Dedifferentiated amniotic fluid mesenchymal stem cell (primary cell): ENCODE measurements around the gene NANOS3.

Experiments
- DNase-seq: peaks from one replicate; pipeline ENCODE4 v3.0.0-alpha.2; 2016; ENCODE audit errors: extremely low spot score

NANOS3 gene

DNA sequence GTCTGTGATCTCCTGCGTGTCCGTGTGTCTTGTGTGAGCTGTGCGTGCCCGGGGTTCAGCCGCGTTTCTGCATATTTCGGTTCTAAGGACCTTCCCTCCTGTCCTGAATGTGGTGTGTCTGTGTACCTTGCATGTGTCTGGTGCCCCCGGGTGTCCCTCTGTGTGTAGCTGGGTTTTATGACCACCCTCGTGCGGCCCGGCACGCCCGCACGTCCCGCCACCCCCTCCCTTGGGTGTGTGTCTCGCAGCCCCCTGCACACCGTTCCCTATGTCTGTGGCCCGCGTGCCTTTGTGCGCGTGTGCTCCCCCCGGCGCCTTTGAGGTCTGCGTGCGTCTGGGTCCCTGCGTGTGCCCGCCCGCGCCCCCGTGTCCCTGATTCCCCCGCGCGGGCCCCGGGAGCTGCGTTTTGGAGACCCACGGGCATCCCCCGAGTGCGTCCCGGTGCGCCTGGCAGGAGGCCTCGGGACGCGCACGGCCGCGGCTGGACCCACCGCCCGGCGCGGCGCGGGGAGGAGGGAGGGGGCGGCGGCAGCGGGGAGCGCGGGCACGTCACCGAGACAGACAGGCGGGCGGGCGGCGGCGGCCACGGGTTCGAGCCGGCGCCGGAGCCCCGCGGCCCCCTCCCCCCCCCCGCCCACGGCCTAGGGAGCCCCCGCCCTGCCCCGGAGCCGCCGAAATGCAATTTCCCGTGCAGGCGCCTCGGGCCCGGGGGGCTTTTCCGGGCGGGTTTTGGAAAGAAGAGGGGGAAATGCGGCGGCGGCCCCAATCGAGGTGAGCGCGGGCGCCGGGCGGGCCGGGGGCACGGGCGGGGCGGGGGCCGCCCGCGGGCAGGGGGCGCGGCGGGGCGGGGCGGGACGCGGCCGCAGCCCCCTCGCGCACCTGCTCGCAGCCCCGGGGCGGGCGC, 12.0 kb upstream of the NANOS3 start:
- DNase-seq, result no peak

DNA sequence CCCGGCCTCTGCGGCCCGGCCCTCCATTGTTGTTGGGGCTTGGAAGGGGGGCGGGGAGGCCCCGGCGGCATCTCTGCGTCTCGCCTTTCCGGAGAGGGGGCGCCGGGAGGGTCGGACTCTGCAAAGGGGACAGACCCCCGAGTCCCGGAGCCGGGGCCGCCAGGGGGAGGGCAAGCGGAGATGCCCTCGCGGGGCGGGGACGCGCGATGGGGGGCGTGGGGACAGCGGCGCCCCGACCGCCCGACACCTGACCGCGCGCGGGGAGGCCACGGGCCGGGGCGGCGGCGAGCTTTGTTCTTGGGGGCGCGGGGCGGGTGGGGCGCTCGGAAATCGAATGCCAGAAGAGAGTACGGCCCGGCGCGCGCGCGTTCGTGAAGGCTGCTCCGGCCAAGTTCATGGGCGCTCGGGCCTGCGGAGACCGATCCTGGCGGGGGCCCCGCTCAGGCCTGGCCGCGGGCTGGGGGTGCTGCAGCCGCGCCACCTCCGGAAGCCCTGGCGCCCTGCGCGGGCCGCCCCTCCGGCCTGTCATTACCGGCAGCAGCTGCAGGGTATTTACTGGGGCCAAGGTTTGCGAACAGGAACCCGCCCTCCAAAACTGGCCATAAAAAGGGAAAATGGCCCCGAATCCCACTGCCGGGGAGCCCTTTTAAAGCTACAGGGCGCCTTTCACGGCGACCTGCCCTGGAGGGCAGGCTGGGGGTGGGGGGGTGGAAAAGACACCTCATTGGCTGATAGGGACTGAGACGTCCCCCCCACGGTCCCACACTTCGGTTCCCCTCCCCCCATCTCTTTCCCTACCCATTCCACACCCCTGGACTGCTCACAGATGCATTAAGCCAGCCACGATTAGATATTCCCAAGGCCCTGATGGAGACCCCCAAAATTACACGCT, 11.1 kb upstream of the NANOS3 start:
- DNase-seq, result no peak

DNA sequence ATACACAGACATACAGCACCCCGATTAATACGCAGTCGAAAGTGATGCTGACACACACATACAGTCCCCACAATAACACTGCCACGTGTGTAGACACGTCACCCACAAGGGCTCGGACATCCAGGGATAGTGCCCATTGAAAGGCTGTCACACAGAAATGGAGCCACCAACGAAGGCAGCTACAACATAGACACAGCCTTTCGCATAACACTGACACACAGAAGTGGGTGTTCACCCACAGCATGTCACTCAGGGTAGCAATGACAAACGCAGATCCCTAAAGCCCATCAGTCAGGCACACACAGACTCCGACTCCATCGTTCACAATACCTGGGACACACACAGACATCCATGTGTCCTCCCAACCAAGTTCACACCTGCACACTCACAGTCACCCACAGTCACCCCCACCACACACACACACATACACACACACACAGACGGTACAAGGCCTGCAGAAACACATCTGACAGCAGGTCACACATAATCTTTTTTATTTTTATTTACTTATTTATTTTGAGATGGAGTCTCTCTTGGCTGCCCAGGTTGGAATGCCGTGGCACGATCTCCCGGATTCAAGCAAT, 10.4 kb upstream of the NANOS3 start:
- DNase-seq, result no peak

DNA sequence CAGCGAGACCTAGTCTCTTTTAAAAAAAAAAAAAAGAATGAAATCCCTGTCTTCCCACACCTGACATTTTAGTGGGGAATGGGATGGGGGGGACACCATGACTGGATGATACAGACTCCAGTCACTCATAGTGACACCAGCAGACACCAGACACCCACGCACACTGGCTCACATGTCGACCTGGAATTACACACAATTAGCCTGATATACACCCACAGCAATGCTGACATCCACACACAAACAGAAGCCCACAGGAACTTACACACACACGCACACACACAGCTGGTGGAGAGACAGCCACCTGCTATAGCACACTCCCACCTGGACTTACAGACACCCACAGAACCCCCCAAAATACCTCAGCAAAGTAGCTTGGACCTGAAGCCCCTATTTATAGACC, 8.3 kb upstream of the NANOS3 start:
- no peak for DNase-seq

DNA sequence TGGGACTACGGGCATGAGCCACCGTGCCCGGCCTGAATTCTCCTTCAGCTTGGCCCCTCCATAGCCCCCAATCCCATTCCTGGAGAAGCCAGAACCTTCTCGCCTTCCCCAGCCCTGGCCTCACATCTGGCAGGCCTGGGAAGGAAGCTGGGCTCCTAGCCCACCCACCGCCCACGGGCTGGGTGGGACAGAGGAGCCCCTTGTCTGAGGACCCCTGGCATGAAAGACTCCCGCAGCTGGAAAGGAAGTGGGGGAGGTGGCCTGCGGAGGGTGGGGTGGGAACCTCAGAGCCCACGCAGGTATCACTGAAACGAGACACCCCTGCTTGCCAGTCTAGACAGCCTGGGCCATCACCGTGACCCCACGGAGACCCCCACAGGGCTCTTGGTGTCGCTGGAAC, 7.7 kb upstream of the NANOS3 start:
- no peak for DNase-seq

DNA sequence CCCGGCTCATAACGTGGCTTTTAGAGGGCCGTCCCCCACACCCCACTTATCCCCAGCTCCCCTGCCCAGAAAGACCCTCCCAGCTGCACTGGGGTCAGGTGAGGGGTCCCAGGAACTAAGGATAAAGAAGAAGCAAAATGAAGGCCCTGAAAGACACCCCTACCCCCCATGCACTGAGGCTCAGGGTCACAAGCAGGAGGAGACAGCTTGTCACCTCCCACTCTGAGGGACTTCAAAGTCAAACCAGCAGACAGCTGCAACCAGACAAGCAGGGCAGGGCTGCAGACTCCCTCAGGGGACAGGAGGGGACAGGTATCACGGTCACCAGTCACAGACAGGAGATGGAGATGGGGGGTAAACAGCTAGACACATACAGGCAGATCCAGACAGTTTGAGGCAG, 6.1 kb upstream of the NANOS3 start:
- no peak for DNase-seq

DNA sequence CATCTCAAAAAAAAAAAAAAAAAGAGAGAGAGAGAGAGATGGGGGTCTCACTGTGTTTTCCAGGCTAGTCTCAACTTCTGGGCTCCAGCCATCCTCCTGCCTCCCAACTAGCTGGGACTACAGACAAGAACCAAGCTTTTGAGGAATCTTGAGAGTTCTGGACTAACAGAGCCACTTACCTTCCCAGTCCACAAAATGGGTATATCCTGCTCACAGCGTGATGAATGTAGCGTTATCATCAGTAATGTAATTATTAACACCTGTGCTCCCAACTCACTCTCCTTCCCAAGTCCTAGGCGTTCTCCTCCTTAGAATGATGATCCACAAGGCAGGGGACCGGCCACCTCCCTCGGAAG, 4.6 kb upstream of the NANOS3 start:
- DNase-seq, result no peak

DNA sequence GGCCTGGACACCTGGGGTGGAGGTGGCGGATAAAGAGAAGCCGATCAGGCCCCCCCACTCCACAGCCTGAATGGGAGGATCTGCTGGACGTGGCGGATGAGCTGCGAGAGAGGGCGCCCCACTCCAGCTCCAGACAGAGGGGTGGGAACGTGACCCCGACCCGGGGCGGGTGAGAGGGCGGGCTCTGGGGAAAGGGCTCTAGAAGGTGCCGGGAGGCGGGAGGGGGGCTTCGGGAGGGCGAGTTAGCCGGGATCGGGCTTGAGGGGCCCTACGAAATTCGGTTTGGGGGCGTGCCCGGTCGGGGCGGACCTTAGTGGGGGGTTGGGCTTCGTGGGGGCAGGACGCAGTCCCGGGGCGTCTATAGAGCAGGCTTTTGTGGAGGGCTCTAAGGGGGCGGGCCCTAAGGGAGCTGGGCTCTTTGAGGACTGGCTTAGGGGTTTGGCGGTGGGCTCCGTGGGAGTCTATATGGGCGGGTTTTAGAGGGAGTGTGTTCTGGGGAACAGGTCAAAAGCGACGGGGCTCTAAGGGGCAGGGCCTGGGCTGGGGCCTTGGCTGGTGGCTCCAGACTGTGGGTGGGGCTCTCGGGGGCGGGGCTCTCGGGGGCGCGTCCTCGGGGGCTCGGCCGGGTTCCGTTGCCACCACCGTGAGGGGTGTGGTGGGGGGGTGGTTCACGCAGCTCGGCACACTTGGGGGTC, 4.1 kb upstream of the NANOS3 start:
- no peak for DNase-seq

DNA sequence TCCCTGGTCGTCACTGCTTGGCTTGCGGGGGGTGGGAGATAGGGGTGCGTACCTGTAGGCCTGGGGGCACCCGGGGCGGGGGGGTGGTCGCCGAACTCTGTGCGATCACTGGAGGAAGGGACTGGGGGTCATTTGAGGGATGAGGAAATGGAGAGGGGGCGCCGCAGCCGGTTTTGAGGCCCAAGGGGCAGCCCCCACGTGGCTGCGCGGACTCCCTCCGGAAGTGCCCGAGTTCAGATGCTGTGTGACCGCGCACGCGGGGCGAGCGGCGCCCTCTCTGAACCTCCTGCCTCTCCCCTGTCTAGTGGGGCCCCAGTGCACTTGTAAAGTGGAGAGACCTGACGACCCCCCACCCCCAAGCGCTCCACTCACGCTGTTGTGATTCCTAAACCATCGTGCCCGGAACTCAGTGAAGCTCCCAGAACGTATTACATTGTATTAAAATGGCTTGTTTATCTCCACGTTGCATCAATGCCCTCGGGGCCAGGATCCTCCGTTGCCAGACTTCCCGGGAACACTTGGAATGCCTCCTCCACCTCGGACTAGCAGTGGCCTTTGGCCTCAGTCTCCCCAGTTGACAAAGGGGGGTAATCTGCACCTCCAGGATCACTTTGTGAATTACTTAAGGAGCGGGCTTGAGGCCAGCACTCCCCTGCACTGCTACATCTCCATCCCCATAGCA, 3.0 kb upstream of the NANOS3 start:
- DNase-seq, result no peak

DNA sequence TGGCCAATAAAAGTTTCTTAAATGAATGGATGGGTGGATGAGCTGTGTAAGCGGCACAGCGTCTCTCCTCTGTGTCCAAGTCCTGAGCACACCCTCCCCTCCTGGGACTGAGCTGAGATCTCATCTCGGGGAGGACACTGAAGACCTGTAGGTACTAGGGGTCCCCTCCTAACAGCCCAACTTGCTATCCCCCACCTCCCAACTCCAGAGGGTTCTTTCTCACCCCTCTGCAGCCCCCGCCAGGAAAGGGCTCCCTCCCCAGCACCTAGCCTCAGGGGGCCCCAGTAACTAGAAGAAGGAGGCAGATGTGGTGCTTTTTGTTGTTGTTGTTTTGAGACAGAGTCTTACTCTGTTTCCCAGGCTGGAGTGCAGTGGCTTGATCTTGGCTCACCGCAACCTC, 1.1 kb upstream of the NANOS3 start:
- DNase-seq, result no peak

DNA sequence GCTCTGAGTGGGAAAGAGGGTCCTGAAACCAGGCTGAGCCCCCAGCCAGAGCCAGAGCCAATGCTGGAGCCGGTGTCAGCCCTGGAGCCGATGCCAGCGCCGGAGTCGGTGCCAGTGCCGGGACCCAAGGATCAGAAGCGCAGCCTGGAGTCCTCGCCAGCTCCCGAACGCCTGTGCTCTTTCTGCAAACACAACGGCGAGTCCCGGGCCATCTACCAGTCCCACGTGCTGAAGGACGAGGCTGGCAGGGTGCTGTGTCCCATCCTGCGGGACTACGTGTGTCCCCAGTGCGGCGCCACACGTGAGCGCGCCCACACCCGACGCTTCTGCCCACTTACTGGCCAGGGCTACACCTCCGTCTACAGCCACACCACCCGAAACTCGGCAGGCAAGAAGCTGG, 369 bp downstream of the NANOS3 start:
- no peak for DNase-seq

DNA sequence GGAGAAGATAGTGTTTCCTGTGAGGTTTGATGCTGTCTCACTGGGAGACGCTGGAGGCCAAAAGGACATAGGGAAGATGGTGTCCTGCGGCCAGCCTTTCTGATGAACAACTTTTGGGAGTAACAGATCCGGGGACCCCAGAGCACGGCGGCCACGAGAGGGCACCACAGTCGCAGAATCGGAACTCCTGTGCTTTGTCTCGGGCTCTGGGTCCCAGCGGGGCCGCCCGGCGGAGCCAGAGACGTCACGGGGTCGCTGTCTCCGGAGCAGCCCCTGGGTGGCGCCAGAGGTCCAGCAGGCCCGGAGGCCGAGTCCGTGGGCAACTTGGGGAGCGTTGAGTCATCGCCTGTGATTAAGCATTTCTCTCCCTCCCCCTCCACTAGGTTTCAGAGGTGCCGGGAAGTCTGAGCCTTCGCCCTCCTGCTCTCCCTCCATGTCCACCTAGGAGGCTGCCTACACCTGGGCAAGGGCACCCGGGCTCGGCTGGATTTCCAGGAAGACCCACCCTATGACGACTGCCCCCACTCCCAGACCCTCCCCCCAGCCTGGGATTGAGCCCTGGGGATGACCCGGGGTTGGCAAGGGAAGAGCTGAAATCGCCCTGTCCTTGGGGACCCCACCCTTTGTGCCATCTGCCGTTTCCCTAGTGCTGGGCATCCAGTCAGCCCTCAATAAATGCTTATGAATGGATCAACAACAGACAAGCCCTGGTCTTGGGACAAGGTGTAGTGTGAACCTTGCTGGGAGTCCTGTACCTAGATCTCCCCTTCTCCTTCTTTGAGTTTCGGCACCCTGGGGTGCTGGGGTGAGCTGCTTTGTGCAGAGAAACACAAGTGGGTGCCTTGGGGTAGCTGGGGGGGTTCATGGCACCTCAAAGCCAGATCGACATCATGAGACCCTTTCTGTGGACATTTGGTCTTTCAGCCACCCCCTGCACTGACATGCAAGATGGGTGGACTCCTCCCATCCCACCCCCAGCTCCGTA, 3.4 kb downstream of the NANOS3 start:
- DNase-seq, result peak; percentile 95

DNA sequence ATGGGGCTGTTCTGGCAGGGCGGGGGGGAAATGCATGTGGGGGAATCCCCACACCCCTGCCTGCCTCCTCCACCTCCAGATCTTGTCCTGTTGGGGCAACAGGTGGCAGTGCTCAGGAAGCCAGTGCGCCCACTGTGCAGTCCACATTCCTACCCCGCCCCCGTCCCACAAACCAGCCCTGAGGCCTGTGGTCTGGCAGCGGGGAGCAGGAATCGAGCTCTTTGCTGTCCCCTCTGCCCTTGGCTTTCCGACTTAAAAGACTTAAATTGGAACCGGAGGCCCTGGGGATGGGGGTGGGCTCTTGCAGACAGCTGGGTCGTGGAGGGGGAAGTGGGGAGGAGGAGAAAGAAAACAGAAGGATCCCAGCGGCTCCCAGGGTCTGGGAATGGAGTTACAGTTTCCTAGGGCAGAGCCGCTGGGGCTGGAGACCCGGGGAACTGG, 4.3 kb downstream of the NANOS3 start:
- no peak for DNase-seq

DNA sequence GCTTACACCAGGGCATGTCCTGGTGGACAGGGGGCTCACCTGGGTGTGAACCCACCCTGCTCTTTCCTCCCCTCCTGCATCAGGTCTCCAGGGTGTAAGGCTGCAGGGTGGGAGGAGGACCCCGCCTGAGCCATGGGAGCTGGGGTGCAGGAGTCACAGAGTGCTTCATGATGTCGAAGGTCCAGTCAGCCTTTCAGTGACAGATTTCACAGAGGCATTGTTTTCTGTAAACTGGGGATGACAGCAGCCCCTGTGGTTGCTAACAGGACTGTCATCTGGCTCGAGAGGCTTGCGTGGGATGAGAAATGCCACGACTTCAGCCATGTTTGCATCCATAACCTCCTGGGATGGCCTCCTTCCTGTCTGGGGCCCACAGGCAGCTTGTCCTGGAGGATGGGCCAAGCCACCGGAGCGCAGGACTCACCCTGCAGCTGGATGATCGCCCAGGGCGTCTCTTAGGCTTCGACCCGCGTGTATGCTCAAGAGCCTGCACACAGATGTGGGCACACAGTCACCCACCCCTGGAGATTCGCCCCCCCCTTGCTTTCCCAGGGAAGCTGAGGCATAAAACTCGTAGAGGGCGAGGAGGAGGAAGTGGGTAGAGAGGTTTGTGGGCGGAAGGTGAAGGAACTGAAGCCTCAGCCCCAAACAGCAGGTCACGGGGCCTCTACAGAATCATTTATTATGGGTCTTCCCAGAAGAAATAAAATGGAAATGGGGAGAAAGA, 4.9 kb downstream of the NANOS3 start:
- DNase-seq, result no peak

DNA sequence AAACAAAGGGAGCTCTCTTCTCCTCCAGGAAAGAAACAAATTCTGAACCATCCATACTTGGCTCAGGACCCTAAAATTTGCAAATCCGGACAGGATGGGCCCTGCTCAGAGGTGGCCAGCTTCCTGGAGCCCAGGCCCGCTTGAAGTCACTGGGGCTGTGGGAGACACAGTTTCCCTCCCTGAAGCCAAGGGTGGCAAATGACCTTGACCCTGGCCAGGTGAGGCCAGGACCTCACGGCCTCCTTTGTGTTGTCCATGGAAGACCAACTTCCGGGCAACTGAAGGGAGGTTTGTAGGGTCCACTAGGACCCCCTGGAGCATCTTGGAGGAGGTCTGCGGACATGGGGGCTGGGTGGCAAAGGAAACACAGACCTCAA, 5.5 kb downstream of the NANOS3 start:
- no peak for DNase-seq

DNA sequence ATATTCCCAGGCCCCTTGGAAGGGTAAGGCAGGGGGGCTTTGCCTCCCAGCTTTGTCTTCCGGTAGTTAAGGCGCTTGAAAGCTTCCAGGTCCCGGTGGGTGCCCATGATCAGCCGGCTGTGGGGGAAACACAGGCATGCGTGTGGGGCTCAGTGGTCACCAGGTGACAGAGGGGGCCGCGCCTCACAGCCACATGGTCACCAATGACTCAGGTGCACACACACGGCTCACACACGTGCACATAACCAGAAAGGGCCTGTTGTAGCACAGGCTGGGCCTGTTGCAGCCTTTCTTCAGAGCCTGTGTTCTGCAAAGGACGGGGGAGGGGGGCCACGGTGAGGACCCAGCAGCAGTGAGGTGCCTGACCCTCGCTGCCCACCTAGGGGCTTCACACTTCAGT, 5.9 kb downstream of the NANOS3 start:
- DNase-seq, result no peak

DNA sequence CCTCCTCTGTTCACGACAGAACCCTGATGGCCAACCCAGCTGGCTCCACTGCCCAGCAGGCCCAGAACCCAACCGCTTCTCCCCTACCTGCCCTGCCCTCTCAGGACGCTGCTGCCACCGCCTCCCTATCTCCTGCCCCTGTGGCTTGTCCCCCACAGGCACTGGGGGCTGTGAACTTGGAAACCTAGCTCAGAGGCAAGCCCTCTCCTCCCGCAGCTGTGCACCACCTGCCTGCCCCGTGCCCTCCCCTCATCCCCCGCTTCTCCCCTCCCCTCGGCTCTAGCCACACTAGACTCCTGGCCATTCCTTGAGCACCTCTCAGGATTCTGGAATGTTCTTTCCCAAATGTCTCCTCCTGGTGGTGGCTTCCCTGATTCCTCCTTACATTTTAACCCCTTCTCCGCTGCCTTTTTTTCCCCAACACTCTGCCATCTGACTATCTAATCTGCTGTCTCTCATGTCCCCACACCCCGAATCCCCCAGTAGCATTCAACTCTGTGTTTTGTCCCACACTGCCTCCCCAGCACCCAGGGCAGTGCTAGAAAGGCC, 6.7 kb downstream of the NANOS3 start:
- no peak for DNase-seq

DNA sequence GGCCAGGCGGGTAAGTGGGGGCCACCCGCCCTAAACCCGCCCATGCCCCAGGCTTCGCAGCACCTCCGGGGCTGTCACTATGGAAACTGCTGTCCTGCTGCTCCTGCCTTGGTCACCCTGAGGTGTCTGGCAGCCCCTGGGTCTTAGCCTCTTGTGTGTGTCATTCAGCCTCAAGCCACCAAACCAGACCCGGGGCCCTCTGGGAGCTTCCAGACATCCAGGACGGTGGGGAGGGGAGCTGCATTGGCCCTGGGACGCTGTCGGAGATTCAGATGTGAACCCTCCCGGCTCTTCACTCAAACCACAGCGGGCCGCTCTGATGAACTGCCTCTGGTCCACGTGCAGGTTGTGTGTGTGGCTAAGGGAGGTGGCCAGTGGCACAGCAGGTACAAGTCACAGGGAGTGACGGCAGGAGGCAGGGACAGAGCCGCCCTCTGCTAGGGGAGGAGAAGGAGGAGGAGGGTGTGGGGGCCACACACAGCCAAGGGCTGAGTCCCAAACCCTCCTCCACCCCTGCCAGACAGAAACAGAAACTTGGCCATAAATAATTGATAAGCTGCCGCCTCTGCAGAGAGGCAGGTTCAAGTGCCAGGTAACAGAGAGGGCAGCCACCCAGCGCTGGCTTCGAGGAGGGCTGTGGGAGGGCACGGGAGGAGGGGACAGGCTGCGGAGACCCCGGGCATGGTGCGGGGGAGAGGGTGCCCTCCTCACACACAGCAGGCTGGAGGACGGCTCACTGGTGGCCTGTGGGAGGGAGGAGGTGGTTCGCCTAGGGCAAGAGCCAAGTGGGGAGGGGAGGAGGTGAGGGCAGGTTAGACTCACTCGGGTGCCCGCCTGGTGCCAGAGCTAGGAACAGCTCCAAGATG, 8.0 kb downstream of the NANOS3 start:
- DNase-seq, result no peak
